Activated CD8-positive, alpha-beta T cell treated with anti-CD3 and anti-CD28 coated beads for 36 hours (primary cell): Measurements from ENCODE around the gene LHFPL3. TPM values are rescaled to one million over a fixed set of nuclear protein-coding genes. Genes with fewer than 3 reads are reported as not detected.

Experiments used
- ATAC-seq: fragments of 200-7000 bp; cut with Tn5 transposase; one replicate; pipeline ENCODE4 v1.10.0; 2021; ENCODE audit warnings: mild to moderate bottlenecking, moderate library complexity
- CTCF ChIA-PET: fragments of 350-600 bp; sonication (Branson Sonifier 250); formaldehyde crosslinking; loops from one replicate; lab custom pipeline; 2021; ENCODE audit warnings: antibody characterized with exemption; lab: Charles Lee
- POLR2A ChIA-PET: fragments of 350-600 bp; sonication (Branson Sonifier 250); formaldehyde crosslinking; loops from one replicate; lab custom pipeline; 2021; ENCODE audit warnings: antibody characterized with exemption; lab: Charles Lee
- DNase-seq: peaks from one replicate; pipeline ENCODE4 v3.0.0-alpha.2; 2020
- H3K27ac Mint-ChIP-seq: one replicate; pipeline ENCODE4 v1.8.0; 2021; ENCODE audit warnings: mild to moderate bottlenecking, mixed read lengths
- H3K27me3 Mint-ChIP-seq: one replicate; pipeline ENCODE4 v1.8.0; 2021; ENCODE audit warnings: mixed read lengths
- H3K36me3 Mint-ChIP-seq: one replicate; pipeline ENCODE4 v1.8.0; 2021; ENCODE audit warnings: low read depth, mixed read lengths
- H3K4me1 Mint-ChIP-seq: one replicate; pipeline ENCODE4 v1.8.0; 2021; ENCODE audit warnings: low read depth, mixed read lengths
- H3K4me3 Mint-ChIP-seq: one replicate; pipeline ENCODE4 v1.8.0; 2021; ENCODE audit warnings: mild to moderate bottlenecking, moderate library complexity, mixed read lengths
- H3K9me3 Mint-ChIP-seq: one replicate; pipeline ENCODE4 v1.8.0; 2021; ENCODE audit warnings: mixed read lengths
- intact Hi-C: fragments of 100-400 bp; cut with micrococcal nuclease; formaldehyde crosslinking; loops from one replicate; pipeline ENCODE4 v1.10.0; 2022
- total RNA-seq, 2 experiments: library from RNA; stranded (reverse); gene quantifications; one replicate each; pipeline ENCODE4 v1.2.3, GENCODE V29; 2021
- TF ChIP-seq, protein P1 (sequence below): fragments of 200-600 bp; IDR thresholded peaks from one replicate; pipeline ENCODE4 v1.8.0; 2022; ENCODE audit warnings: antibody characterized with exemption, mild to moderate bottlenecking

The LHFPL3 gene
- total RNA-seq, 2 experiments from 2014 or later, result not detected

DNA sequence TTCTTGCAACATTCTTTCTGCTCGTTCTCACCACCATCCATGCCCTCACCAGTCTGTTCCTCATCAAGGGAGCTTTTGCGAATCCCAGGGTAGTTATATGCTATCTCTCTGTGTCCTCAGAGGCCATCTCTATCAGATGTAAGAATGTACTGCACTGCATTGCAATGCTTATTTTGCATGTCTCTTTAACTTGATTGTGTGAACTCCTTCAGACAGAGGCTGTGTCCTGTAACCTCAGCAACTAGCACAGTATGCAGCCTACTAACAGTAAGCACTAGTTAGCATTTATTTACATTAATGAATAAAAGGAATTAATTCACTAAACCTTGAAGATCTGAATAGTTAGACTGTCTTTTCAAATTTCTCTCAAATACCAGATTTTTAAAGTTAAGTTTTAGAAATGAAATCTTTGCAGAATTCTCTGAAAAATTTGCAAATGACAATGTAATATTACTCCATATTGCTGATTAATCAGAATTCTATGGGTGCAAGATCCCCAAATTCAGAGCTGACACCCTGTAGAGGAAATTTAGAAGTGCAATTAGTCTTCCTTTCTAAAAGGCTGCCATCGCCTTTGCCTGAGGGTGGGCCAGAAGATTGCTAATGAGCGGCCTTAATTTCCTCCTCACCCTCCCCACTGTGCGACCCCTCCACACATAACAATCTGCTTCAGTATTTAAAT lies 10.3 kb upstream of the LHFPL3 start:
- H3K4me1 Mint-ChIP-seq, result no peaks in the 10 kb centered on the region
- H3K9me3 Mint-ChIP-seq, result peaks cover 9% of the 10 kb centered on the region
- no peak overlapping the region for H3K27ac Mint-ChIP-seq
- no peak for ATAC-seq
- TF ChIP-seq, protein P1, sequence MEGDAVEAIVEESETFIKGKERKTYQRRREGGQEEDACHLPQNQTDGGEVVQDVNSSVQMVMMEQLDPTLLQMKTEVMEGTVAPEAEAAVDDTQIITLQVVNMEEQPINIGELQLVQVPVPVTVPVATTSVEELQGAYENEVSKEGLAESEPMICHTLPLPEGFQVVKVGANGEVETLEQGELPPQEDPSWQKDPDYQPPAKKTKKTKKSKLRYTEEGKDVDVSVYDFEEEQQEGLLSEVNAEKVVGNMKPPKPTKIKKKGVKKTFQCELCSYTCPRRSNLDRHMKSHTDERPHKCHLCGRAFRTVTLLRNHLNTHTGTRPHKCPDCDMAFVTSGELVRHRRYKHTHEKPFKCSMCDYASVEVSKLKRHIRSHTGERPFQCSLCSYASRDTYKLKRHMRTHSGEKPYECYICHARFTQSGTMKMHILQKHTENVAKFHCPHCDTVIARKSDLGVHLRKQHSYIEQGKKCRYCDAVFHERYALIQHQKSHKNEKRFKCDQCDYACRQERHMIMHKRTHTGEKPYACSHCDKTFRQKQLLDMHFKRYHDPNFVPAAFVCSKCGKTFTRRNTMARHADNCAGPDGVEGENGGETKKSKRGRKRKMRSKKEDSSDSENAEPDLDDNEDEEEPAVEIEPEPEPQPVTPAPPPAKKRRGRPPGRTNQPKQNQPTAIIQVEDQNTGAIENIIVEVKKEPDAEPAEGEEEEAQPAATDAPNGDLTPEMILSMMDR, result no peak
- no peaks in the 10 kb centered on the region for H3K36me3 Mint-ChIP-seq
- ChIA-PET CTCF (no interaction called here), POLR2A (no interaction called here)
- no peak for DNase-seq
- peaks cover 1% of the 10 kb centered on the region for H3K27me3 Mint-ChIP-seq
- intact Hi-C loops, result no loop called here
- H3K4me3 Mint-ChIP-seq, result no peak overlapping the region

DNA sequence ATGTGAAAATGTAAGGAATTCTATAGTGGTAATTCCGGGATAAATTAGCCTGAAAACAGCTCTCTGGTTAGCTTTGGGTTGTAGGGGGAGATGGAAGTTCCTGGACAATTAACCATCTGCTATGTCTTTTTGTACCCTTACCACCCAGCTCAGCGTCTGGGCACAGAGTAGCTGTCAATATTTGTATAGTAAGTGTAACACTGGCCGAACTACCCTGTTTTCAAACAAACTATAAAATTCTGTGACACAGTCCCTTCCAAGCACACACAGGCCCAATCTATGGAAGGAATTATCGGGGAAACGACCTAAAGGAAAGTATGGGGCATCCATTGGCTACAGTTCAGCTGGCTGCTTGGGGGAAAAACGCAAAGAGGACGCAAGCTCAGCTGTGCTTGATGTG lies 869 bp upstream of the LHFPL3 start:
- TF ChIP-seq, protein P1, result no peak
- Mint-ChIP-seq H3K4me3 (no peak overlapping the region), H3K27ac (no peak overlapping the region), H3K4me1 (peaks cover 8% of the 10 kb centered on the region), H3K36me3 (no peaks in the 10 kb centered on the region), H3K27me3 (peaks cover 51% of the 10 kb centered on the region), H3K9me3 (no peaks in the 10 kb centered on the region)
- DNase-seq (no peak), ATAC-seq (no peak)
- ChIA-PET POLR2A (no interaction called here), CTCF (no interaction called here)
- intact Hi-C loops, result no loop called here

DNA sequence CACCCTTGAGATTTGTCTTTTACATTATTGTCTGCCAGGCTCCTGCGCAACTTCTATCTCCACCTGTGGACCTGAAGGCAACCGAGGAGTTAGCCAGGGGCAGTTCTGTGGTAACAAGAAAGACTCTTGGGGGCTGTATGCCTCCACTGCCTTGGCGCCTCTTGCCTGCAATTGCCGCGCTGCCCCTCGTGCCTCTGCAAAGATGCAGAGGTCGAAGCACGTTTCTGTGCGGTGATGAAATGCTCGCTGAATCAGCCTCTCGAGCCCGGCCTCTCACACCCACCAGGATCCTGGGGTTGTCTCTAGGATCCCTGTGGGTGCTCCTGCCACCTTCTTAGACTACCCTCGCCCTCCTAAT lies 486 bp upstream of the LHFPL3 start:
- no peaks in the 10 kb centered on the region for H3K9me3 Mint-ChIP-seq
- no peak overlapping the region for H3K4me3 Mint-ChIP-seq

DNA sequence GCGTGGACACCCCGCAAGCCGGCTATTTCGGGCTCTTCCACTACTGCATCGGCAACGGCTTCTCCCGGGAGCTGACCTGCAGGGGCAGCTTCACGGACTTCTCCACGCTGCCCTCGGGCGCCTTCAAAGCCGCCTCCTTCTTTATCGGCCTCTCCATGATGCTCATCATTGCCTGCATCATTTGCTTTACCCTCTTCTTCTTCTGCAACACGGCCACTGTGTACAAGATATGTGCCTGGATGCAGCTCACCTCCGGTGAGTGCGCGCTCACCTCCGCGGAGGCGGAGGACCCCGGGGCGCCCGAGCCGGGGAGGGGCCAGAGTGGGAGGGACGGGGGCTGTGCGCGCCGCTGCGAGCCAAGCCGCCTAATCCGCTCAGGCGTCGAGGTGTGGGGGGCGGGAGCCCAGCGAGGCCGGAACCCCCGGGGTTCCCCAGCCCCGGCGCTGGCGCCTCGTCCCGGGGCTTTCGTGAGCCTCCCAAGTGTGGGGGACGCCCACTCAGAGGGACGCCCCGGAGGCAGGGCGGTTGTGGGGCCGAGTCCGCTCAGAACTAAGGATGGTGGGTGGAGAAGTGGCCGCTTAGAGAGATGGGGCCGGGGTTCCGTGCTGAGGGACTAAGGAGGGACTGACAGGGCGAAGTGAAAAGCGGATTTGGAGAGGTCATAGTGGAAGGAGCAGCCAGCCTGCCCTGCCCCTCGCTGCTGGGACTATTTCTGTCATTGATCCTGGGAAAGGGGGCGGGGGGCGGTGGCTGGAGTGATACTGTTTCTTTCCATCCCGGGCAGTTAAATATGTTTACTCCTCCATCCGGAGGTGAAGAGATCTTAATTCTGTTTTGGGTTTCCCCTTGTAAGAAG lies 795 bp downstream of the LHFPL3 start:
- intact Hi-C loops, result no loop called here
- ChIA-PET CTCF (no interaction called here), POLR2A (no interaction called here)
- no peak for DNase-seq
- H3K9me3 Mint-ChIP-seq, result no peaks in the 10 kb centered on the region
- ATAC-seq, result no peak
- H3K4me3 Mint-ChIP-seq, result peak overlapping the region; percentile 30
- H3K27me3 Mint-ChIP-seq, result peaks cover 51% of the 10 kb centered on the region
- no peaks in the 10 kb centered on the region for H3K36me3 Mint-ChIP-seq
- no peak overlapping the region for H3K27ac Mint-ChIP-seq
- TF ChIP-seq, protein P1, result no peak
- H3K4me1 Mint-ChIP-seq, result peaks cover 8% of the 10 kb centered on the region

More for the DNA sequence above, 486 bp upstream of the LHFPL3 start:
- no peak for DNase-seq
- ChIA-PET POLR2A (no interaction called here), CTCF (no interaction called here)
- Mint-ChIP-seq H3K27ac (no peak overlapping the region), H3K4me1 (peaks cover 8% of the 10 kb centered on the region), H3K27me3 (peaks cover 51% of the 10 kb centered on the region), H3K36me3 (no peaks in the 10 kb centered on the region)
- TF ChIP-seq, protein P1, result no peak
- ATAC-seq, result no peak
- intact Hi-C loops, result no loop called here

DNA sequence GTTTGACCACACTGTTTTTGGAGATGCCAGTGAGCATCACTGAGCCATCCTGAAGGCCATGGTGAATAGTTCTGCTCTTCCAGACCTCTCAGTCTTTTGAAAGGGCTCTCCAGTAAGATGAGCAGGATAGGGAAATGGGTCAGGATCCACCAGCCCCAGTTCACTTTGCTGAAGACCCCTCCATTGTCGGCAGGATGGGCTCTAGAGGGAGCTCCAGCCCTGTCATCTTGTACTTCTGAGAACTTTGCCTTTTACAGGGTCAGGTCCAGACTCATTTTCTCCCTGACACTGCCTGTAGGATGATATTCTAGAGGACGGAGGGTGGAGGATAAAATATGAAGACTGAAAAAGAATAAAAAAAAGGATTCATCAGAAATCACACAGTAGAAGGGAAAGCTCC lies 13.1 kb downstream of the LHFPL3 start:
- H3K9me3 Mint-ChIP-seq, result no peaks in the 10 kb centered on the region
- DNase-seq (peak; percentile 9), ATAC-seq (no peak)
- intact Hi-C loops, result no loop called here
- H3K4me1 Mint-ChIP-seq, result no peaks in the 10 kb centered on the region
- peaks cover 4% of the 10 kb centered on the region for H3K27me3 Mint-ChIP-seq
- H3K36me3 Mint-ChIP-seq, result no peaks in the 10 kb centered on the region
- H3K27ac Mint-ChIP-seq, result no peak overlapping the region
- POLR2A ChIA-PET, result no interaction called here
- CTCF ChIA-PET, result interaction anchor here (0.6 kb wide), 1 partner anchor 446 kb away, joined by 3 read pairs; no protein-coding TSS in a partner anchor
- TF ChIP-seq, protein P1, result no peak
- H3K4me3 Mint-ChIP-seq, result no peak overlapping the region
